Measurements from ENCODE around the gene USH1G. TPM values are rescaled to one million over a fixed set of nuclear protein-coding genes. Genes with fewer than 3 reads are reported as not detected.

USH1G gene
- total RNA-seq, 1 experiment from 2014 or later: 2.7 TPM

DNA sequence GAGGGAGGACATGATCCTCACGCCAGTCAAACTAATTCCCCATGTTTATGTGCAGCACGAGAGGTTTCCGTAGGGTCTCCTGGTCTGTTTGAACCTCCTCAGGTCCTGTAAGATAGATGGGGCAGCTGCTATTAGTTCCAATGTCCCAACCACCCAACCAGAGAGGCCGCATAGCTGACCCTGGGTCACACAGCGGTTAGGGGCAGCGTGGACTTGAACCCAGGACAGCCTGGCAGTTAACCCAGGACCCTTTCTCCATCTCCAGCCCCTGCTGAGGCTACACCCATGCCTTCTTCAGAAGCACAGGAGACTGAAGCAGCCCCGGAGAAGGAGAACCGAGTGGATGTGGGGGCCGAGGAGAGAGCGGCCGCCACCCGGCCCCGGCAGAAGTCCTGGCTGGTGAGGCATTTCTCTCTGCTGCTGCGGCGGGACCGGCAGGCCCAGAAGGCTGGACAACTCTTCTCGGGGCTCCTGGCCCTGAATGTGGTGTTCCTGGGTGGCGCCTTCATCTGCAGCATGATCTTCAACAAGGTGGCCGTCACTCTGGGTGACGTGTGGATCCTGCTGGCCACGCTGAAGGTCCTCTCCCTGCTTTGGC is 18.2 kb upstream of the USH1G start:
- Histone ChIP-seq H3K9ac (ENCODE audit: extremely low read depth, insufficient read length, low read length) (no peak overlapping the region), H3K56ac (ENCODE audit: insufficient read length, low read depth, low read length) (no peak overlapping the region), H3K18ac (ENCODE audit: insufficient read length, low read depth, low read length) (no peak overlapping the region), H4K20me1 (ENCODE audit: control insufficient read depth, insufficient read depth, insufficient read length) (no peaks in the 10 kb centered on the region), H3T11ph (ENCODE audit: low read length) (no peak overlapping the region), H4K91ac (ENCODE audit: insufficient read length, low read depth, low read length) (no peak overlapping the region), H4K8ac (replicated peaks; ENCODE audit: insufficient read length, low read depth, low read length) (no peak overlapping the region), H3K27ac (ENCODE audit: insufficient read length, low read depth, low read length) (no peak overlapping the region), H3K79me1 (ENCODE audit: insufficient read depth, low read depth, low read length, poor library complexity, severe bottlenecking) (no peaks in the 10 kb centered on the region), H3K4me2 (ENCODE audit: insufficient read depth, insufficient read length, low read length) (no peak overlapping the region), H2AFZ (ENCODE audit: low read length) (no peak overlapping the region), H4K5ac (ENCODE audit: insufficient read length, low read depth, low read length) (no peak overlapping the region), H3K14ac (ENCODE audit: insufficient read depth, low read length) (no peak overlapping the region; the same call in 1 of the 2 replicates), H2BK120ac (ENCODE audit: low read depth, low read length, poor library complexity, severe bottlenecking) (no peak overlapping the region), H2BK12ac (ENCODE audit: insufficient read length, low read depth, low read length) (no peak overlapping the region), H3K23me2 (ENCODE audit: insufficient read length, low read depth, low read length, poor library complexity, severe bottlenecking) (peaks cover 3% of the 10 kb centered on the region), H3K4me1 (ENCODE audit: insufficient read depth, low read length) (no peaks in the 10 kb centered on the region; the same call in 1 of the 2 replicates), H3K27me3 (ENCODE audit: insufficient read depth, low read length) (peaks cover 12% of the 10 kb centered on the region), H3K9me3 (ENCODE audit: control insufficient read depth, low read depth, low read length) (no peaks in the 10 kb centered on the region), H3K4ac (ENCODE audit: low read depth, low read length) (no peak overlapping the region), H3K23ac (ENCODE audit: insufficient read length, low read depth, low read length) (no peak overlapping the region), H3K79me2 (ENCODE audit: insufficient read depth, low read length) (no peaks in the 10 kb centered on the region), H2BK5ac (ENCODE audit: insufficient read length, low read length) (no peak overlapping the region), H2AK5ac (ENCODE audit: insufficient read length, low read length) (no peak overlapping the region), H2BK15ac (ENCODE audit: low read depth, low read length) (no peak overlapping the region), H2BK20ac (ENCODE audit: low read depth, low read length, poor library complexity, severe bottlenecking) (no peak overlapping the region)
- TF ChIP-seq, protein P1, sequence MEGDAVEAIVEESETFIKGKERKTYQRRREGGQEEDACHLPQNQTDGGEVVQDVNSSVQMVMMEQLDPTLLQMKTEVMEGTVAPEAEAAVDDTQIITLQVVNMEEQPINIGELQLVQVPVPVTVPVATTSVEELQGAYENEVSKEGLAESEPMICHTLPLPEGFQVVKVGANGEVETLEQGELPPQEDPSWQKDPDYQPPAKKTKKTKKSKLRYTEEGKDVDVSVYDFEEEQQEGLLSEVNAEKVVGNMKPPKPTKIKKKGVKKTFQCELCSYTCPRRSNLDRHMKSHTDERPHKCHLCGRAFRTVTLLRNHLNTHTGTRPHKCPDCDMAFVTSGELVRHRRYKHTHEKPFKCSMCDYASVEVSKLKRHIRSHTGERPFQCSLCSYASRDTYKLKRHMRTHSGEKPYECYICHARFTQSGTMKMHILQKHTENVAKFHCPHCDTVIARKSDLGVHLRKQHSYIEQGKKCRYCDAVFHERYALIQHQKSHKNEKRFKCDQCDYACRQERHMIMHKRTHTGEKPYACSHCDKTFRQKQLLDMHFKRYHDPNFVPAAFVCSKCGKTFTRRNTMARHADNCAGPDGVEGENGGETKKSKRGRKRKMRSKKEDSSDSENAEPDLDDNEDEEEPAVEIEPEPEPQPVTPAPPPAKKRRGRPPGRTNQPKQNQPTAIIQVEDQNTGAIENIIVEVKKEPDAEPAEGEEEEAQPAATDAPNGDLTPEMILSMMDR (conservative IDR thresholded peaks at IDR 0.05): no peak
- Mint-ChIP-seq H3K9me3 (no peaks in the 10 kb centered on the region; a peak in 1 of 5 replicates), H3K27ac (no peak overlapping the region), H3K36me3 (ENCODE audit: insufficient read depth in 1 of 3, low read depth in 3 of 3) (no peaks in the 10 kb centered on the region), H3K4me3 (no peak overlapping the region), H3K27me3 (ENCODE audit: low read depth) (peaks cover 72% of the 10 kb centered on the region), H3K4me1 (peaks cover 17 to 25% of the 10 kb centered on the region in 2 experiments)
- WGBS (ENCODE audit: extremely low coverage, insufficient read length, low lambda C conversion rate): no CpG with 5 or more reads among the region's 21 CpGs
- no peak for DNase-seq

All from H9 (cell line).